Measurements from ENCODE around the gene KDM2A.

KDM2A gene

GRCh38 chr11:67262731-67263675 lies 143.9 kb downstream of the KDM2A start (continued):
- TF ChIP-seq ZNF518A (tag by site-specific recombination; conservative IDR thresholded peaks at IDR 0.05; ENCODE audit: low read depth) (0 out of 2 replicates have a peak, but pooled peaks have one; percentile 23), HOXA7 (CRISPR knock-in tag; IDR thresholded peaks at IDR 0.05; ENCODE audit: borderline replicate concordance) (no peak), ZBTB17 (tag by site-specific recombination; IDR thresholded peaks at IDR 0.05) (0 out of 2 replicates have a peak, but pooled peaks have one; percentile 25), ZNF660 (tag by site-specific recombination; IDR thresholded peaks at IDR 0.05) (no peak), ZBTB26 (tag by site-specific recombination; optimal IDR thresholded peaks at IDR 0.05) (no peak), PRDM4 (tag by site-specific recombination; IDR thresholded peaks at IDR 0.05) (no peak), PRDM10 (tag by site-specific recombination; IDR thresholded peaks at IDR 0.05) (peak; percentile 73), ZFHX2 (tag by site-specific recombination; conservative IDR thresholded peaks at IDR 0.05) (no peak), ZNF248 (tag by site-specific recombination; IDR thresholded peaks at IDR 0.05) (no peak), ZNF132 (tag by site-specific recombination; IDR thresholded peaks at IDR 0.05; ENCODE audit: borderline replicate concordance) (no peak), ZNF513 (tag by site-specific recombination; IDR thresholded peaks at IDR 0.05) (no peak), ZNF747 (tag by site-specific recombination; IDR thresholded peaks at IDR 0.05) (no peak), OVOL3 (tag by site-specific recombination; IDR thresholded peaks at IDR 0.05) (no peak), ZNF10 (tag by site-specific recombination; IDR thresholded peaks at IDR 0.05) (no peak), ZNF776 (tag by site-specific recombination; IDR thresholded peaks at IDR 0.05; ENCODE audit: borderline replicate concordance) (no peak), ZSCAN18 (tag by site-specific recombination; IDR thresholded peaks at IDR 0.05) (no peak)
